GM12801 (cell line): ENCODE data around the gene FN1.

ENCODE experiments used
- CTCF ChIP-seq: IDR thresholded peaks from one replicate; pipeline ENCODE4 v1.5.1; 2011; ENCODE audit warnings: control low read depth; ENCODE audit not compliant: insufficient read length; ENCODE audit errors: extremely low read depth

The FN1 gene

GRCh38 chr2:215413484-215413777 lies 22.4 kb downstream of the FN1 start:
- TF ChIP-seq CTCF = no peak

- TF ChIP-seq CTCF = no peak
These were observed 23.7 kb downstream of the FN1 start for GRCh38 chr2:215411941-215412743.

- no peak for TF ChIP-seq CTCF
These were observed 25.0 kb downstream of the FN1 start for GRCh38 chr2:215410932-215411285.

- no peak for TF ChIP-seq CTCF
These were observed 26.3 kb downstream of the FN1 start for GRCh38 chr2:215409331-215410127.

- no peak for TF ChIP-seq CTCF
These were observed 28.1 kb downstream of the FN1 start for GRCh38 chr2:215407590-215408264.

GRCh38 chr2:215407061-215407460 lies 28.8 kb downstream of the FN1 start:
- no peak for TF ChIP-seq CTCF
